ENCODE results near the gene SZT2. TPM values are rescaled to one million over a fixed set of nuclear protein-coding genes. Genes with fewer than 3 reads are reported as not detected.

SZT2 gene
- total RNA-seq, 3 donors from 2014 or later (not counting 1 experiment from before 2014, with no cell fraction given): 103 to 128 (median 123) TPM

DNA sequence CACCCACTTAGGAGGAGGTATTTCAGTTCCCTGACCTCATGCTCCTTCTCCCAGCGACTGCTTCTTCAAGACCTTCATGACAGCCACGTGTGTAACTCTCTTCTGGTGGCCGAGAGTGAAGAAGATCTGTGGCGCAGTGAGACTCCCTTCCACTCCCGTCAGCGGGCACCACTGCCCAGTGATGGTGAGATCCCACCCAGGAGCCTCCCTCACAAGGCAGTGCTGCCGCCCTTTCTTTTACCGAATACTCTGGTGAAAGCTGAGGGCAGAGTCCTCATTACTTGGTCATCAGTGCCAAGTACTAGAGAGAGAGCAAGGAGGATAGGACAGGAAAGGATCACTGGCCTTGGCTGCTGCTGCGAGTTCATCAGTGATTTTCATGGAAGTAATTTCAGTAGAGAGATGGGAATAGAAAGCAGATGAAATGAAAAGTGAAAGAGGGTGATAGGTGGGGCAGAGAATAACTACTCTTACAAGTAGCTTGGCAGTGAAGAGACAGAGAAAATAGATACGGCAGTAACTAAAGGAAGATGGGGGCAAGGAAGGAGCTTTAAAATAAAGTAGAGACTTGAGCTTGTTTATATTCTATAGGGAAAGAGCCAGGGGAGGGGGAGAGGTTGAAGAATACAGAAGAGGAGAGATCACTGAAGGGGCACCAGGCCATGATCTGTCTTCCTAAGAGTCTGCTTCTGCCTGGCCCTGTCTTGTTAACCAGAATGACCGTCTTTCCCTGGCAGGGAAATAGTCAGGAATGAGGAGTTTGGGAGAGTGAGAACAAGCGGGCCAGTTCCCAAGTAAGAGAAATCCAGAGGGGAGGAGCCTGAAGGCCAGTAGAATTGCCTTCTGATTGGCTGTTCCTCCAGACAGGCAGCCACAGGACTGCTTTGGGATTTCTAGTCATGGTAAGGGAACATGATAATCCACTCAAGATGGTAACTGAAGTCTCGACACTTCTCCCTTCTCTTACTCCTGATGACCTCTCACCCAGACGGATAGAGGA, 45.7 kb downstream of the SZT2 start:
- H3K36me3 Mint-ChIP-seq: no peaks in the 10 kb centered on the region
- no peak for TF ChIP-seq CTCF (IDR thresholded peaks at IDR 0.05)

DNA sequence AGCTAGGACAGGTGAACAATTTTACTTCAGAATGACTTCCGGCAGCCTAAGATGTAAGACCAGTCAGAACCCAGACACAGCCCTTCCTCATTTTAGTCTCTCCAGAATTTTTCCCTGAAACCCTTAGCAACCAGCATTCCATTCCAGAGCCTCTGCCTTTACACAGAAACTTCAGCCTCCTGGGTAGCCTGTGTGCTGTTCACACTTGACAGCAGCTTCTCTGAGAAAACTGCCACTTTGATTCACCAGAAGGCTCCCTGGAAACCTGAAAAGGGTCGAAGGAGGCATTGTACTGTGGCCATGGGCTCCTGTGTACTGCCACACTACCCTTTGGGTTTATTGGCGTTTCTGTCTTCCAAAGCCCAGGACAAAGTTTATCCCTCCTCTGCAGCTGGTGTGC, 46.7 kb downstream of the SZT2 start:
- Mint-ChIP-seq H3K4me3 (no peak overlapping the region), H3K27me3 (ENCODE audit: low read depth in 2 of 2) (no peaks in the 10 kb centered on the region), H3K36me3 (no peaks in the 10 kb centered on the region), H3K27ac (no peak overlapping the region), H3K4me1 (no peaks in the 10 kb centered on the region), H3K9me3 (no peaks in the 10 kb centered on the region)
- ATAC-seq (no peak), DNase-seq (no peak)
- intact Hi-C loops (cut with micrococcal nuclease): no loop called here
- Histone ChIP-seq H3K4me1 (ENCODE audit: control insufficient read depth, insufficient read depth, low read length) (no peaks in the 10 kb centered on the region), H3K27ac (ENCODE audit: low read length) (no peak overlapping the region), H3K4me3 (ENCODE audit: low read length) (no peak overlapping the region), H3K9me3 (ENCODE audit: control insufficient read depth, insufficient read depth, low read length) (no peaks in the 10 kb centered on the region), H3K27me3 (ENCODE audit: control insufficient read depth, insufficient read depth, low read length) (no peaks in the 10 kb centered on the region), H3K36me3 (ENCODE audit: control insufficient read depth, insufficient read depth, low read length) (peaks cover 66% of the 10 kb centered on the region)
- no peak for TF ChIP-seq CTCF (IDR thresholded peaks at IDR 0.05)
- WGBS (ENCODE audit: insufficient coverage): 97% methylated on average over 3 of the region's 3 CpGs

More for the DNA sequence above, 45.7 kb downstream of the SZT2 start:
- no peaks in the 10 kb centered on the region for H3K4me1 ChIP-seq (ENCODE audit: control insufficient read depth, insufficient read depth, low read length)
- H3K36me3 ChIP-seq (ENCODE audit: control insufficient read depth, insufficient read depth, low read length): peaks cover 68% of the 10 kb centered on the region
- no peaks in the 10 kb centered on the region for H3K27me3 Mint-ChIP-seq (ENCODE audit: low read depth in 2 of 2)
- H3K9me3 Mint-ChIP-seq: no peaks in the 10 kb centered on the region
- H3K9me3 ChIP-seq (ENCODE audit: control insufficient read depth, insufficient read depth, low read length): no peaks in the 10 kb centered on the region
- H3K27ac ChIP-seq (ENCODE audit: low read length): no peak overlapping the region
- peak overlapping the region in 1 of 2 donors; percentile 13 for H3K27ac Mint-ChIP-seq
- ATAC-seq (no peak), DNase-seq (no peak)
- WGBS (ENCODE audit: insufficient coverage): 95% methylated on average over 14 of the region's 14 CpGs
- no peaks in the 10 kb centered on the region for H3K4me1 Mint-ChIP-seq
- intact Hi-C loops (cut with micrococcal nuclease): no loop called here
- no peak overlapping the region for H3K4me3 ChIP-seq (ENCODE audit: low read length)
- no peak overlapping the region for H3K4me3 Mint-ChIP-seq
- no peaks in the 10 kb centered on the region for H3K27me3 ChIP-seq (ENCODE audit: control insufficient read depth, insufficient read depth, low read length)

DNA sequence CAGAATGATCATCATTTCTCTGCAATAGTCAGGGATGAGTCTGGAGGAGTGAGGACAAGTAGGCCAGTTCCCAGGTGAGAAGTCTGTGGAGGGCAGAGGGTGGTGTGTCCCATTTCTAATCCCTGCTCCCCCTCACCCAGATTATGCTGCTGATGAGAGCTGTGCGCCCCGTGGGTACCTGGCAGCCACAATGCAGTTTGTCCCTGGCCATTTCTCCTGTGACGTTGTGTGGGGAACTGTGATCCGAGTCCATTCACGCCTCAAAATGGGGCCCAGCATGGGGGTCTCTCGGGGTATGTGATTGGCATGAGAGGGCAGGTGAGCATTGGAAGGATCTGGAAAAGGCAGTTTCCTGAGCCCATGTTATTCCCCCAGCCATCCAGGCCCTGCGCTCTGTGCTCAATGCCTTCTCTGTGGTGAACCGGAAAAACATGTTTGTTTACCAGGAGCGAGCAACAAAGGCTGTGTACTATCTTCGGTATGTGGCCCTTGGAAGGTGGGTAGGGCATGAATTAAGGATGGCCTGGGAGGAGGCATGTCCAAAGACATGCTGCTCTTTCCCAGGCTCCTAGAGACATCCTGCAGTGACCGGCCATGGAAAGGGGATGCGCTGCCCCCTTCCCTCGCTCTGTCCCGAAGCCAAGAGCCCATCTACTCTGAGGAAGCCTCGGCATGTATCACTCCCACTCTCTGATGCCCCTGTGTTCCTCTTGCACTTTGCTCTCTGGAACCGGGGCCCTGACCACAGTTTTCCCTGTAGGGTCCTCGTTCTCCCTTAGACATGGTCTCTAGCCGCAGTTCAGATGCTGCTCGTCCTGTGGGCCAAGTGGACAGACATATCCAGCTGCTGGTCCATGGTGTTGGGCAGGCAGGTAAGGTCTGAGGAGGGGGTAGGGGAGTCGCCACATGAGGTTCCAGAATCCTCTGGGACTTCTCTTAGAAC, 47.6 kb downstream of the SZT2 start:
- ATAC-seq (no peak), DNase-seq (no peak)
- no peaks in the 10 kb centered on the region for H3K36me3 Mint-ChIP-seq
- Histone ChIP-seq H3K27ac (ENCODE audit: low read length) (no peak overlapping the region), H3K36me3 (ENCODE audit: control insufficient read depth, insufficient read depth, low read length) (peaks cover 57% of the 10 kb centered on the region), H3K27me3 (ENCODE audit: control insufficient read depth, insufficient read depth, low read length) (no peaks in the 10 kb centered on the region), H3K4me3 (ENCODE audit: low read length) (no peak overlapping the region), H3K4me1 (ENCODE audit: control insufficient read depth, insufficient read depth, low read length) (no peaks in the 10 kb centered on the region), H3K9me3 (ENCODE audit: control insufficient read depth, insufficient read depth, low read length) (no peaks in the 10 kb centered on the region)
- H3K4me3 Mint-ChIP-seq: no peak overlapping the region
- 96% methylated on average over 20 of the region's 20 CpGs for WGBS (ENCODE audit: insufficient coverage)
- intact Hi-C loops (cut with micrococcal nuclease): no loop called here
- H3K27ac Mint-ChIP-seq: peak overlapping the region in 1 of 2 donors; percentile 31
- no peak for TF ChIP-seq CTCF (IDR thresholded peaks at IDR 0.05)
- no peaks in the 10 kb centered on the region for H3K27me3 Mint-ChIP-seq (ENCODE audit: low read depth in 2 of 2)
- no peaks in the 10 kb centered on the region for H3K4me1 Mint-ChIP-seq
- H3K9me3 Mint-ChIP-seq: no peaks in the 10 kb centered on the region
